Pons (tissue), 1 donor: ENCODE data around the gene TRIM58.

ENCODE experiments used
- DNase-seq: peaks from one replicate; pipeline ENCODE4 v3.0.0-alpha.2; 2016; ENCODE audit warnings: low spot score

The TRIM58 gene

GRCh38 chr1:247857069-247857984, at the start of gene TRIM58:
TRIM58 (plus strand) TSS chr1:247857187; CDS start chr1:247857247, 60 bp downstream.
- DNase-seq: no peak

- DNase-seq: no peak
Measured at GRCh38 chr1:247812637-247813036, 44.4 kb upstream of the TRIM58 start.

- DNase-seq: no peak
Measured at GRCh38 chr1:247822060-247822459, 34.9 kb upstream of the TRIM58 start.

GRCh38 chr1:247824023-247824422, 33.0 kb upstream of the TRIM58 start, which contains the start of gene OR14A16:
OR14A16 (minus strand) TSS chr1:247824119; CDS start chr1:247815729, 8,390 bp downstream.
- DNase-seq: no peak

- DNase-seq: no peak
Measured at GRCh38 chr1:247825362-247825761, 31.6 kb upstream of the TRIM58 start.

GRCh38 chr1:247829656-247830055, 27.3 kb upstream of the TRIM58 start:
- DNase-seq: no peak

GRCh38 chr1:247833601-247834000, 23.4 kb upstream of the TRIM58 start:
- DNase-seq: no peak

GRCh38 chr1:247840818-247841217, 16.2 kb upstream of the TRIM58 start:
- DNase-seq: no peak

GRCh38 chr1:247841796-247842195, 15.2 kb upstream of the TRIM58 start, which contains the start of gene OR11L1:
OR11L1 (minus strand) TSS chr1:247841896; CDS start chr1:247841896, 0 bp downstream.
- no peak for DNase-seq

GRCh38 chr1:247843411-247843810, 13.6 kb upstream of the TRIM58 start:
- DNase-seq: no peak

GRCh38 chr1:247845011-247845692, 11.8 kb upstream of the TRIM58 start:
- no peak for DNase-seq

GRCh38 chr1:247845693-247846017, 11.3 kb upstream of the TRIM58 start:
- DNase-seq: no peak

- DNase-seq: no peak
Measured at GRCh38 chr1:247848346-247848745, 8.6 kb upstream of the TRIM58 start.

GRCh38 chr1:247849616-247850015, 7.4 kb upstream of the TRIM58 start:
- DNase-seq: no peak

- DNase-seq: no peak
Measured at GRCh38 chr1:247854899-247855545, 2.0 kb upstream of the TRIM58 start.

- no peak for DNase-seq
Measured at GRCh38 chr1:247855911-247856310, 1.1 kb upstream of the TRIM58 start.

- DNase-seq: no peak
Measured at GRCh38 chr1:247857985-247858619, 1.1 kb downstream of the TRIM58 start.

GRCh38 chr1:247862756-247863155, 5.8 kb downstream of the TRIM58 start:
- no peak for DNase-seq

- DNase-seq: no peak
Measured at GRCh38 chr1:247864644-247865043, 7.7 kb downstream of the TRIM58 start.

- DNase-seq: no peak
Measured at GRCh38 chr1:247865416-247865815, 8.4 kb downstream of the TRIM58 start.

GRCh38 chr1:247883346-247883745, 26.4 kb downstream of the TRIM58 start:
- no peak for DNase-seq

GRCh38 chr1:247884797-247885413, 27.9 kb downstream of the TRIM58 start:
- no peak for DNase-seq
